ENCODE measurements around the gene GPR171.

GPR171 gene

DNA sequence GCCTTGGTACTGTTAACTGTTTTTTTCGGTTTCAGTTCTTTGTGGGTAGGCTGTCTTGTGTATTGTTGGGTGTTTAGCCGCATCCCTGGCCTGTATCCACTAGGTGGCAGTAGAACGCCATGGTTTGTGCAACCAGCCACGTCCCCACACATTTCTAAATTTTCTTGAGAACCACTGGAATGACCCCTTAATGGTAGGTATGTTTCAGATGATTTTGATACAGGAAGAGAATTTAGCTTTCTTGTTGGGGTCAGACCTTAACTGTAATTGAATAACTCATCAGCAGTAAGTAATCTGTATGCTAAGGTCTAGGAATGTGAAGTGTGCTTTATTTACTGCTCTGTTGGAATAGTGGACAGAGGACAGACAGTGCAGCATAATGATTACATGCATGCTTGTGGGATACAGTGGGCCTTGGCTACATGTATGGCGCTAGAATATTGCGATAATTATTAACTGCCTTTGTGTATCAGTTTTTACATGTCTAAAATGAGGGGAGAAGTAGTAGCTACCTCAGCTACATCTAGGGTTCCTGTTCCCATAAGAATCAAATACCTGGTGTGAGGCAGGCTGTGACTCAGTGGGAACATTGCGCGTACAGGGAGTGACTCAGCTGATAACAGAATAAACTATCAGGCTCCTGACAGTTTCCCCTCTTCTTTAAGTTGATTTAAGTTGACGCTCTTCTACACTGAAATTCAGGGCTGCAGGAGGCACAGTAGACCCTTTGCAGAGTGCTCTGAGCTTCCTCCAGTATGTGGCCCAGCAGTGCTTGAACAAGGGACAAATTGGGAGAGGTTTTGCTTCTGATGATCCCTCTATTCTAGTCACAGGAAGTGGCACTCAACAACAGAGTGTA lies 25.0 kb upstream of the GPR171 start:
- Histone ChIP-seq H3K4me3 (ENCODE audit: low read depth in 1 of 2, low read length in 2 of 2) (no peak overlapping the region), H3K9ac (ENCODE audit: low read depth in 1 of 2, low read length in 2 of 2) (no peak overlapping the region), H3K36me3 (ENCODE audit: control insufficient read depth in 1 of 2, insufficient read depth in 2 of 2, low read length in 2 of 2) (no peaks in the 10 kb centered on the region), H3K27me3 (ENCODE audit: control insufficient read depth in 1 of 2, insufficient read depth in 2 of 2, low read length in 2 of 2) (no peaks in the 10 kb centered on the region), H3K9me3 (ENCODE audit: control insufficient read depth in 1 of 2, low read length in 2 of 2) (no peaks in the 10 kb centered on the region), H3K27ac (ENCODE audit: low read depth, low read length) (no peak overlapping the region), H3K4me1 (ENCODE audit: control insufficient read depth in 1 of 2, insufficient read depth in 2 of 2, low read length in 2 of 2) (peaks cover 9 to 18% of the 10 kb centered on the region in 2 donors)

DNA sequence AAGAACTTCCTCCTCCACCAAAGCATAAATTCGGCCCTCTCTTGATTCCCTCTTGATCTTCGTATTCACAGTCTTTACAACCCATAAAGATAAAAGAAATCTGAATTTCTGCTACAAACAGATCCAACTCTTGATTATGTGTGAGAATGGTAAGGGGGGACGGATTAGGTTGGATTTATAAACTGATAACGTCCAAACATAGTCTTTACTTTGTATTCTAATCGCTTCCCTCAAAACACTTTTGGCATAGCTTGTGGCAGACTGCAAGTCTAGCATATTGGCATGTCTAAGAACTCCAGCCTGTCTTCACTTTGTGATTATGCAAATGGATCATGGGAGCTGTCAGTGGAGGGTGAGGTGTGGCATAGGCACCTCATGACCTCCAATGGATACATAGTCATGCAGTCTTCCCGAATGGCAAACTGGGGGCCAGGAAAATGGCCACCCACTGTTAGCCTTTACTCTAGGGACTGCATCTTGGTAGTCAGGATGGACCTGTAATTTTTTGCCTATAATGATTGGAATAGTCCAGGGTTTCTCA lies 24.3 kb upstream of the GPR171 start:
- Histone ChIP-seq H3K27ac (ENCODE audit: low read depth, low read length) (no peak overlapping the region), H3K9ac (ENCODE audit: low read depth in 1 of 2, low read length in 2 of 2) (no peak overlapping the region), H3K4me3 (ENCODE audit: low read depth in 1 of 2, low read length in 2 of 2) (no peak overlapping the region), H3K4me1 (ENCODE audit: control insufficient read depth in 1 of 2, insufficient read depth in 2 of 2, low read length in 2 of 2) (peaks cover 9 to 18% of the 10 kb centered on the region in 2 donors), H3K27me3 (ENCODE audit: control insufficient read depth in 1 of 2, insufficient read depth in 2 of 2, low read length in 2 of 2) (no peaks in the 10 kb centered on the region), H3K9me3 (ENCODE audit: control insufficient read depth in 1 of 2, low read length in 2 of 2) (no peaks in the 10 kb centered on the region), H3K36me3 (ENCODE audit: control insufficient read depth in 1 of 2, insufficient read depth in 2 of 2, low read length in 2 of 2) (no peaks in the 10 kb centered on the region)

DNA sequence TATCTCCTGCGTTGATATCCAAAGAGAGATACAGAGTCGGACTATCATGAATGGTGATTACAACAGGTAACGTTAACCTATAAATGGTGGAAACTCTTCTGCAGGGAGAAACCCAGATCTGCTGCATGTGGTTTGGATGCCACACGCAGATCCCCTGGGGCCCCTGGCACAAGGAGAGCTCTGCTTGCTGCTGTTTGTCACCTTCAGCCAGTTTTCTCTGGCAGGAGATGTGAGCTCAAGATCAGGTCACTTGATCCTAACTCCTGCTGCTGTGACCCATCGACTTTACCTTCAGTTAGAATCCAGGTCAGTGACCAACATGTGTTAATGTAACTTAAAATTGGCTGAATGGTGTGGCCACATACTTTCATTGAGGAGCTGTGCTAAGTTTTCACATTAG lies 23.8 kb upstream of the GPR171 start:
- H3K27ac ChIP-seq (ENCODE audit: low read depth, low read length), result no peak overlapping the region
- peaks cover 9 to 18% of the 10 kb centered on the region in 2 donors for H3K4me1 ChIP-seq (ENCODE audit: control insufficient read depth in 1 of 2, insufficient read depth in 2 of 2, low read length in 2 of 2)
- H3K9ac ChIP-seq (ENCODE audit: low read depth in 1 of 2, low read length in 2 of 2), result no peak overlapping the region
- no peaks in the 10 kb centered on the region for H3K27me3 ChIP-seq (ENCODE audit: control insufficient read depth in 1 of 2, insufficient read depth in 2 of 2, low read length in 2 of 2)
- no peaks in the 10 kb centered on the region for H3K36me3 ChIP-seq (ENCODE audit: control insufficient read depth in 1 of 2, insufficient read depth in 2 of 2, low read length in 2 of 2)
- no peak overlapping the region for H3K4me3 ChIP-seq (ENCODE audit: low read depth in 1 of 2, low read length in 2 of 2)
- no peaks in the 10 kb centered on the region for H3K9me3 ChIP-seq (ENCODE audit: control insufficient read depth in 1 of 2, low read length in 2 of 2)

DNA sequence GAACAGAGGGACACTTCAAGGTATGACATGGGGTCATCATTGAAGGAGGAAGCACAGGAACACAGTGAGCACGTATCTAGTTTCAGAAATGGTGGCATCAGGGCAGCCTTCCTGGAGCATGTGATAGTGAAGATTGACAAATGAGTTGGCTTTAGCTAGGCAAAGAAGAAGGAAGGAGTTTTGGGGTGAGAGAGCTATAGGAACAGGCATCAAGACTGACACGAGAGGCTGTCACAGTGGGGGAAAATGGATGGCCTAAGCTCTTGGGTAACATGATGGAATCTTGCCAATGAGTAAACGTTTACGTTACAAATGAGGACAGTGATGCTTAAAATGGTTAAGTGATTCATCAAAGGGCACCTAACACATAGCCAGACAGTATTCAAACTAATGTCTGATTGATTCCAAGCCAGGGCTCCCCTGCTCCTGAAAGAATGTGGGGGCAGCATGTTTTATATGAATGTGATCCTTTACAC lies 23.1 kb upstream of the GPR171 start:
- no peak overlapping the region for H3K9ac ChIP-seq (ENCODE audit: low read depth in 1 of 2, low read length in 2 of 2)
- no peaks in the 10 kb centered on the region for H3K9me3 ChIP-seq (ENCODE audit: control insufficient read depth in 1 of 2, low read length in 2 of 2)
- no peaks in the 10 kb centered on the region for H3K27me3 ChIP-seq (ENCODE audit: control insufficient read depth in 1 of 2, insufficient read depth in 2 of 2, low read length in 2 of 2)
- H3K4me1 ChIP-seq (ENCODE audit: control insufficient read depth in 1 of 2, insufficient read depth in 2 of 2, low read length in 2 of 2), result peaks cover 9 to 18% of the 10 kb centered on the region in 2 donors
- no peak overlapping the region for H3K27ac ChIP-seq (ENCODE audit: low read depth, low read length)
- no peak overlapping the region for H3K4me3 ChIP-seq (ENCODE audit: low read depth in 1 of 2, low read length in 2 of 2)
- H3K36me3 ChIP-seq (ENCODE audit: control insufficient read depth in 1 of 2, insufficient read depth in 2 of 2, low read length in 2 of 2), result no peaks in the 10 kb centered on the region

DNA sequence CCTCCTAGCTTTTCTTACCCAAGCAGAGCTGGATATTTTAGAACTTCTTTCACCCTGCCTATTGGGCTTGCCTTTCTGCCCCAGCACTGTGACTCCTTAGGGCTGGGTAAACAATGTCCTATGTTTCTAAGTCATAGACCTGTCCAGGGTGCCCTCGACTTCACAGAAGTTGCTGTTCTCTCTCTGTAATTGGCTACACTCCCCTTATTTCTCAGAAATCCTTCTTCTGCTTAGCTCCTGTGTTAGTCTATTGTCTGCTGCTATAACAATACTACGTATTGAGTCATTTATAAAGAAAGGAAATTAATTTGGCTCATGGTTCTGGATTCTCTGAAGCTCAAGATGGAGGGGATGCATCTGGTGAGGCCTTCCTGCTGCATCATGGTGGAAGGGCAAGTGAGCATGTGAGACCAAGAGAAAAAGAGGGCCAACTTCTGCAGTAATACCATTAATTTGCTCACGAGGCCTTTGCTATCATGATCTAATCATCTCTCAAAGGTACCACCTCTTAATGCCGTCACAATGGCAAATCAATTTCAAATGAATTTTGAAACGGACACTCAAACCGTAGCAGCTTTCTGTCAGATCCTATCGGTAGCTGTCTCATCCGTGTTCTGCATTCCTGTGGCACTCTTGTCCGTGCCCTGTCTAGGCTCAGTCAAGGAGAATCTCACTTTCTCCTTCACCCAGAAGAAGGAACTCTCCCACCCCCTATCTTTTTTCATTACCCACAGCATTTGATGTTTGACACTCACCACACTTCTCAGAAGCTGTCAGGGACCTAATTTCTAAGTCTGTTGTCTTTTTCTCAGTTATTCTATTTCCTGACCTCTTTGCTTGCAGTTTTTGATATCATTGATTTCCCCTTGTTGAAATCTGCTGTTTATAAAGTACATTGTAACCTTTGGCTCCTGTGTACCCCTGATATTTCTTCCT lies 22.3 kb upstream of the GPR171 start:
- no peaks in the 10 kb centered on the region for H3K9me3 ChIP-seq (ENCODE audit: control insufficient read depth in 1 of 2, low read length in 2 of 2)
- peaks cover 9 to 18% of the 10 kb centered on the region in 2 donors for H3K4me1 ChIP-seq (ENCODE audit: control insufficient read depth in 1 of 2, insufficient read depth in 2 of 2, low read length in 2 of 2)
- H3K36me3 ChIP-seq (ENCODE audit: control insufficient read depth in 1 of 2, insufficient read depth in 2 of 2, low read length in 2 of 2), result no peaks in the 10 kb centered on the region
- no peak overlapping the region for H3K4me3 ChIP-seq (ENCODE audit: low read depth in 1 of 2, low read length in 2 of 2)
- H3K27ac ChIP-seq (ENCODE audit: low read depth, low read length), result no peak overlapping the region
- H3K9ac ChIP-seq (ENCODE audit: low read depth in 1 of 2, low read length in 2 of 2), result no peak overlapping the region
- no peaks in the 10 kb centered on the region for H3K27me3 ChIP-seq (ENCODE audit: control insufficient read depth in 1 of 2, insufficient read depth in 2 of 2, low read length in 2 of 2)

DNA sequence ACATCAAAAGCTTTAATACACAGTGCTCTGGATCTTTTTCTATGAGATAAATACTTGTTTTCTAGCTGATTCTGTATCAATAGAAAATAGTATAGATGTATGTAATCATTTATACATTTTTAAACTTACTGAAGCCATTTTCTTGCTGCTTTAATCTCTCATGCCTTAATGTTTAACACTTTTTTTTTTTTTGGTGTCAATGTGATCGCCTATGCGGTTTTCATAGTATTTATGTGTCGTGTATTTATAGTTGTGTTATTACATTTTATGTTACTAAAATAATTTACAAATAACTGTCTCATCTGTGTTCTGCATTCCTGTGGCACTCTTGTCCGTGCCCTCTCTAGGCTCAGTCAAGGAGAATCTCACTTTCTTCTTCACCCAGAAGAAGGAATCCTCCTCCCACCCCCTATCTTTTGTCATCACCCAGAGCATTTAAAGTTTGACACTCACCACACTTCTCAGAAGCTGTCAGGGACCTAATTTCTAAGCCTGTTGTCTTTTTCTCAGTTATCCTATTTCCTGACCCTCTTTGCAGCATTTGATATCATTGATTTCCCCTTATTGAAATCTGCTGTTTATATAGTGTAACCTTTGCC lies 21.4 kb upstream of the GPR171 start:
- H3K27ac ChIP-seq (ENCODE audit: low read depth, low read length), result no peak overlapping the region

DNA sequence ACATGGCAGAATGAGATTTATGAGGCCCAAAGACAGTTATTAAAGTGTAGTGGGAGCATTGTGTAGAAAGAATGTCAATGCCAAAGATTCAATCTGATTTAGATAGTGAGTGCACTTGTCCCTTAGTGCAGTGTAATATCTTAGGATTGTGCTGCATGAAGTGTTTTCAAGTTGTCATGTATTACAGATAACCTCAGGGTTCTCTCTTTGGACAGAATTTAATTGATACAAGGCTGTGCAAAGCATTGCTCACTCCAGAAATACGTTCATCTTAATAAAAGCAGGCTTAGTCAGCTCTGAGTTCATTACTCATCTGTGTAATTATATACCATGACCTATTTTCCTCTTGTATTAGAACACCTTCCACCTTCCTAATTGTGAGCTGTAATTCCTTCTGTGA lies 16.0 kb upstream of the GPR171 start:
- Histone ChIP-seq H3K27me3 (ENCODE audit: control insufficient read depth in 1 of 2, insufficient read depth in 2 of 2, low read length in 2 of 2) (no peaks in the 10 kb centered on the region), H3K9ac (ENCODE audit: low read depth in 1 of 2, low read length in 2 of 2) (no peak overlapping the region)

More for the DNA sequence above, 21.4 kb upstream of the GPR171 start:
- Histone ChIP-seq H3K36me3 (ENCODE audit: control insufficient read depth in 1 of 2, insufficient read depth in 2 of 2, low read length in 2 of 2) (no peaks in the 10 kb centered on the region), H3K27me3 (ENCODE audit: control insufficient read depth in 1 of 2, insufficient read depth in 2 of 2, low read length in 2 of 2) (no peaks in the 10 kb centered on the region), H3K9me3 (ENCODE audit: control insufficient read depth in 1 of 2, low read length in 2 of 2) (no peaks in the 10 kb centered on the region), H3K9ac (ENCODE audit: low read depth in 1 of 2, low read length in 2 of 2) (no peak overlapping the region), H3K4me3 (ENCODE audit: low read depth in 1 of 2, low read length in 2 of 2) (no peak overlapping the region), H3K4me1 (ENCODE audit: control insufficient read depth in 1 of 2, insufficient read depth in 2 of 2, low read length in 2 of 2) (peaks cover 9 to 18% of the 10 kb centered on the region in 2 donors)

DNA sequence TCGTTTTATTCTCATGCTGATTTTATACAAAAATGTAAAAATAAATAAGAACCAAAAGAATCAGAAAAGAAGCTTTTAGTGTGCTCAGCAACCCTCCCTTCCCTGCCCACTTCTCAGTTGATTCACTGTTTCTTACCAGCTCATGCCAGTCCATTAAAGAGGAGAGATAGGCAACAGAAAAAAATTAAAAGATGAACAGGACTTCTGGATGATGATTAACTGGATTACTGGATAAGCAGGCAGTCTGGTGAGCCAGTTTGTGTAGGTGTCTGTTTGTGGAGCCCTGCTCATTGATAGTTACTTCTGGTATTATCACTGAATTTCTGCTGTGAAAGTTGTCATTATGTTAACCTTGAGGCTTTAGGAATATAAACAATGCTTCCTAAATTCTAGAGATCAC lies 15.1 kb upstream of the GPR171 start:
- Histone ChIP-seq H3K27me3 (ENCODE audit: control insufficient read depth in 1 of 2, insufficient read depth in 2 of 2, low read length in 2 of 2) (no peaks in the 10 kb centered on the region), H3K9me3 (ENCODE audit: control insufficient read depth in 1 of 2, low read length in 2 of 2) (no peaks in the 10 kb centered on the region), H3K4me3 (ENCODE audit: low read depth in 1 of 2, low read length in 2 of 2) (no peak overlapping the region), H3K9ac (ENCODE audit: low read depth in 1 of 2, low read length in 2 of 2) (no peak overlapping the region), H3K36me3 (ENCODE audit: control insufficient read depth in 1 of 2, insufficient read depth in 2 of 2, low read length in 2 of 2) (no peaks in the 10 kb centered on the region), H3K27ac (ENCODE audit: low read depth, low read length) (no peak overlapping the region), H3K4me1 (ENCODE audit: control insufficient read depth in 1 of 2, insufficient read depth in 2 of 2, low read length in 2 of 2) (no peaks in the 10 kb centered on the region)

More for the DNA sequence above, 16.0 kb upstream of the GPR171 start:
- H3K9me3 ChIP-seq (ENCODE audit: control insufficient read depth in 1 of 2, low read length in 2 of 2), result no peaks in the 10 kb centered on the region
- H3K4me3 ChIP-seq (ENCODE audit: low read depth in 1 of 2, low read length in 2 of 2), result no peak overlapping the region
- no peaks in the 10 kb centered on the region for H3K4me1 ChIP-seq (ENCODE audit: control insufficient read depth in 1 of 2, insufficient read depth in 2 of 2, low read length in 2 of 2)
- no peaks in the 10 kb centered on the region for H3K36me3 ChIP-seq (ENCODE audit: control insufficient read depth in 1 of 2, insufficient read depth in 2 of 2, low read length in 2 of 2)
- H3K27ac ChIP-seq (ENCODE audit: low read depth, low read length), result no peak overlapping the region

DNA sequence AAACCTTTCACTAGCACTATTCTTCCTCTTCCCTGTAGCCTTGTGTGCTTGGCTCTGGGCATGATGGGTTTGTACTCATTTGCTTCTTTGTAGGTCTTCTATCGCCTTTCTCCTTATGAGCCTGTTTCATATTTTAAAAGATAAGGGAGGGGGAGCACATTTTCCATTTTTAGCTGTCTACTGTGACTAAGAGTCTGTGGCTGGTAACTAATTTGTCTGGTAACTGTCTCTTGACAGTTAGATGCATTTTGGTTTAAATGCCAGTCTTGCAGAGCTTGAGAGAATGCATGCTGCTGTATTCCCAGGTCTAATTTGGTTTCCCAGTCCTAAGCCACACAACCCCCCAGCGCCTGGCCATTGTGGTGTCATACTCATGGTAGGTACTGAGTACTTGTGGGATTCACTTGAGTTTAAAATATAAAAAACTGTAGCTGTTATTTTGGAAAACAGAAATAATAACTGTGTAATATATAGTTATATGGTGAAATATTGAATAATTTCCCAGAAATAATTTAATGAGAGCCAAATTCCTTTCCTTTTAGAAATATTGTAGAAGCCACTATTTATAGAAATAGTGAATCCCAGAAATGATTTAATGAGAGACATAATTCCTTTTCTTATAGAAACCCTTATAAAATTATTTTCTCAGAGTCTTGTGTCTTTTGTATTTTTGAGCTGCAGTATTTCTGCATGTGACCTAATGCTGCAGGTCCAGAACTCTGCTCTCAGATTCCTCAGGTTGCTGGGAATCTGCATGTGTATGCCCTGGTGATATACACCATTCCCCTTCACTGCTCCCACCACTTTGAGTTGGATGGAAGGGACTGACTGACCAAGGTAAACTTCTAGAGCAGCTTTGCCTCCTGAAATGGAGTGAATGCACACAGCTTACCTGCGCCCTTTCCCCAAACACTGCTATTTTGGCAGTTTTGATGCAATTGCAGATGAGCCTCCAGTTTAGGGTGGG lies 13.9 kb upstream of the GPR171 start:
- no peaks in the 10 kb centered on the region for H3K9me3 ChIP-seq (ENCODE audit: control insufficient read depth in 1 of 2, low read length in 2 of 2)
- H3K27ac ChIP-seq (ENCODE audit: low read depth, low read length), result no peak overlapping the region
- no peaks in the 10 kb centered on the region for H3K27me3 ChIP-seq (ENCODE audit: control insufficient read depth in 1 of 2, insufficient read depth in 2 of 2, low read length in 2 of 2)

More for the DNA sequence above, 13.9 kb upstream of the GPR171 start:
- Histone ChIP-seq H3K36me3 (ENCODE audit: control insufficient read depth in 1 of 2, insufficient read depth in 2 of 2, low read length in 2 of 2) (no peaks in the 10 kb centered on the region), H3K9ac (ENCODE audit: low read depth in 1 of 2, low read length in 2 of 2) (no peak overlapping the region), H3K4me1 (ENCODE audit: control insufficient read depth in 1 of 2, insufficient read depth in 2 of 2, low read length in 2 of 2) (no peaks in the 10 kb centered on the region), H3K4me3 (ENCODE audit: low read depth in 1 of 2, low read length in 2 of 2) (no peak overlapping the region)

Measured in duodenal mucosa (tissue), 2 donors.